Measurements from ENCODE around the gene TTC7B. TPM values are rescaled to one million over a fixed set of nuclear protein-coding genes. Genes with fewer than 3 reads are reported as not detected.

The TTC7B gene
- total and polyA plus RNA-seq, 9 of the 15 experiments (the other 6 are each of a cell fraction or from before 2014, with no cell fraction given) = 2.2 to 77.2 (median 36.7) TPM

GRCh38 chr14:90730206-90730766 is 85.9 kb downstream of the TTC7B start:
- CTCF ChIA-PET (ENCODE audit: low intra/inter-chr PET ratio) = no interaction called here
- no peak for FAIRE-seq

DNA sequence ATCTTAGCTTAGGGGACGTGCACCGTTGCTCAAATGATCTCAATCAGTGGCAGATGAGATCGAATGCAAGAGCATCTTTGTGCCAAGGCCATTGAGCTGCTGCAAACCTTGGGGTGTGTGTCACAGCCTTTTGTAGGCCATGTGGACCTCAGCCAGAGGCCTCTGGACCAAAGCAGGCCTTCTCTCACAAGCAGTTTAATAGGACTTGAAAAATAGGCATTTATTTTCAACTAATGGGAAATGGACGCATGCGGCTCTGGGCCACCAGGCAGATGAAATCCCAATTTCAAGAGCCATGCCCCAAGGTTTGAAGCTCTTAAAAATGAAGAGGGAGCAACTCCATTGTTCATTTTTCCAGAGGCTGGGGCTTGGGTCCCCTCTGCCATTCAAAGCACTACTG is 87.3 kb downstream of the TTC7B start:
- BruUV-seq (replicated peaks) = no TSS peak
- Histone ChIP-seq H3K4me2 (ENCODE audit: insufficient read depth, low read length) (no peak overlapping the region), H3K4me3 (no peak overlapping the region), H3K79me2 (ENCODE audit: control insufficient read depth, insufficient read depth, low read length) (no peaks in the 10 kb centered on the region), H4K20me1 (replicated peaks; ENCODE audit: control insufficient read depth, insufficient read depth, low read length) (no peaks in the 10 kb centered on the region), H2AFZ (ENCODE audit: low read depth, low read length) (no peak overlapping the region), H3K4me1 (replicated peaks in 1 of 2; ENCODE audit: control insufficient read depth in 2 of 2, insufficient read depth in 2 of 2, low read length in 2 of 2) (no peaks in the 10 kb centered on the region), H3K9me1 (ENCODE audit: control insufficient read depth, insufficient read depth, low read length) (no peaks in the 10 kb centered on the region), H3K9ac (ENCODE audit: insufficient read depth in 1 of 2, low read depth in 2 of 2, low read length in 2 of 2) (no peak overlapping the region), H3K27me3 (ENCODE audit: control insufficient read depth in 2 of 2, insufficient read depth in 2 of 2, low read length in 2 of 2) (no peaks in the 10 kb centered on the region), H3K27ac (ENCODE audit: extremely low read depth, low read depth, low read length) (no peak overlapping the region), H3K36me3 (ENCODE audit: control insufficient read depth, insufficient read depth, low read length) (peaks cover 12% of the 10 kb centered on the region; the same call in 2 of the 3 replicates), H3K9me3 (replicated peaks; ENCODE audit: control insufficient read depth, insufficient read depth, low read depth, low read length) (no peaks in the 10 kb centered on the region)
- ATAC-seq (no peak), DNase-seq (ENCODE audit: extremely low read depth in 1 of 4, low spot score in 3 of 4) (no peak), FAIRE-seq (no peak)
- WGBS (ENCODE audit: insufficient coverage, low coverage, missing lambda C conversion rate) = 85% methylated on average over 5 of the region's 5 CpGs
- intact Hi-C loops (cut with micrococcal nuclease) = no loop called here
- ChIA-PET CTCF (ENCODE audit: low intra/inter-chr PET ratio) (no interaction called here), POLR2A (interaction anchor here (1.1 kb wide), 1 partner anchor 11 kb away, joined by 3 read pairs; no protein-coding TSS in a partner anchor)
- no peak for TF ChIP-seq NFIX (CRISPR knock-in tag; IDR thresholded peaks at IDR 0.05; ENCODE audit: low read depth)
- no peak for TF ChIP-seq NR2C2 (CRISPR knock-in tag; IDR thresholded peaks at IDR 0.05)
- TF ChIP-seq NR2C2 (tag; IDR thresholded peaks at IDR 0.05) = no peak
- no peak for TF ChIP-seq NFATC3 (IDR thresholded peaks at IDR 0.05)
- TF ChIP-seq, protein P1, sequence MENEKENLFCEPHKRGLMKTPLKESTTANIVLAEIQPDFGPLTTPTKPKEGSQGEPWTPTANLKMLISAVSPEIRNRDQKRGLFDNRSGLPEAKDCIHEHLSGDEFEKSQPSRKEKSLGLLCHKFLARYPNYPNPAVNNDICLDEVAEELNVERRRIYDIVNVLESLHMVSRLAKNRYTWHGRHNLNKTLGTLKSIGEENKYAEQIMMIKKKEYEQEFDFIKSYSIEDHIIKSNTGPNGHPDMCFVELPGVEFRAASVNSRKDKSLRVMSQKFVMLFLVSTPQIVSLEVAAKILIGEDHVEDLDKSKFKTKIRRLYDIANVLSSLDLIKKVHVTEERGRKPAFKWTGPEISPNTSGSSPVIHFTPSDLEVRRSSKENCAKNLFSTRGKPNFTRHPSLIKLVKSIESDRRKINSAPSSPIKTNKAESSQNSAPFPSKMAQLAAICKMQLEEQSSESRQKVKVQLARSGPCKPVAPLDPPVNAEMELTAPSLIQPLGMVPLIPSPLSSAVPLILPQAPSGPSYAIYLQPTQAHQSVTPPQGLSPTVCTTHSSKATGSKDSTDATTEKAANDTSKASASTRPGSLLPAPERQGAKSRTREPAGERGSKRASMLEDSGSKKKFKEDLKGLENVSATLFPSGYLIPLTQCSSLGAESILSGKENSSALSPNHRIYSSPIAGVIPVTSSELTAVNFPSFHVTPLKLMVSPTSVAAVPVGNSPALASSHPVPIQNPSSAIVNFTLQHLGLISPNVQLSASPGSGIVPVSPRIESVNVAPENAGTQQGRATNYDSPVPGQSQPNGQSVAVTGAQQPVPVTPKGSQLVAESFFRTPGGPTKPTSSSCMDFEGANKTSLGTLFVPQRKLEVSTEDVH (IDR thresholded peaks at IDR 0.05; ENCODE audit: low read depth, partially characterized antibody) = no peak
- TF ChIP-seq SRF (CRISPR knock-in tag; IDR thresholded peaks at IDR 0.05) = no peak
- TF ChIP-seq PPARD (CRISPR knock-in tag; IDR thresholded peaks at IDR 0.05) = no peak
- no peak for TF ChIP-seq SETDB1 (IDR thresholded peaks at IDR 0.05; ENCODE audit: low read length)
- in situ Hi-C loops (cut with MboI) = no loop called here

More at GRCh38 chr14:90730206-90730766, 85.9 kb downstream of the TTC7B start:
- Histone ChIP-seq H3K9ac (ENCODE audit: insufficient read depth in 1 of 2, low read depth in 2 of 2, low read length in 2 of 2) (no peak overlapping the region), H3K4me3 (no peak overlapping the region), H3K79me2 (ENCODE audit: control insufficient read depth, insufficient read depth, low read length) (no peaks in the 10 kb centered on the region), H3K27ac (ENCODE audit: extremely low read depth, low read depth, low read length) (no peak overlapping the region), H3K9me3 (replicated peaks; ENCODE audit: control insufficient read depth, insufficient read depth, low read depth, low read length) (no peaks in the 10 kb centered on the region), H2AFZ (ENCODE audit: low read depth, low read length) (no peak overlapping the region), H3K36me3 (ENCODE audit: control insufficient read depth, insufficient read depth, low read length) (peaks cover 12% of the 10 kb centered on the region; the same call in 2 of the 3 replicates), H3K4me2 (ENCODE audit: insufficient read depth, low read length) (no peak overlapping the region), H3K4me1 (replicated peaks in 1 of 2; ENCODE audit: control insufficient read depth in 2 of 2, insufficient read depth in 2 of 2, low read length in 2 of 2) (no peaks in the 10 kb centered on the region), H3K9me1 (ENCODE audit: control insufficient read depth, insufficient read depth, low read length) (no peaks in the 10 kb centered on the region), H4K20me1 (replicated peaks; ENCODE audit: control insufficient read depth, insufficient read depth, low read length) (no peaks in the 10 kb centered on the region), H3K27me3 (ENCODE audit: control insufficient read depth in 2 of 2, insufficient read depth in 2 of 2, low read length in 2 of 2) (no peaks in the 10 kb centered on the region)
- POLR2A ChIA-PET = no interaction called here
- in situ Hi-C loops (cut with MboI) (no loop called here), intact Hi-C loops (cut with micrococcal nuclease) (no loop called here)
- TF ChIP-seq EZH2 (IDR thresholded peaks at IDR 0.05; ENCODE audit: borderline replicate concordance, low read depth, low read length) (no peak), NR1H2 (CRISPR knock-in tag; IDR thresholded peaks at IDR 0.05) (no peak), POLR2AphosphoS5 (IDR thresholded peaks at IDR 0.05; ENCODE audit: control insufficient read depth, insufficient read depth, low read depth, low read length) (no peak), CBX5 (IDR thresholded peaks at IDR 0.05; ENCODE audit: borderline replicate concordance, low read depth) (no peak), KLF6 (CRISPR knock-in tag; IDR thresholded peaks at IDR 0.05; ENCODE audit: borderline replicate concordance) (no peak), ZNF253 (CRISPR knock-in tag; conservative IDR thresholded peaks at IDR 0.05) (no peak), GTF2E2 (tag; IDR thresholded peaks at IDR 0.05) (no peak), EWSR1 (IDR thresholded peaks at IDR 0.05; ENCODE audit: borderline replicate concordance, low read depth, partially characterized antibody) (no peak), HNRNPLL (IDR thresholded peaks at IDR 0.05; ENCODE audit: low read depth, low read length, poor library complexity, severe bottlenecking) (no peak), SNRNP70 (optimal IDR thresholded peaks at IDR 0.05; ENCODE audit: low read depth, low read length) (no peak)
- ATAC-seq (no peak), DNase-seq (ENCODE audit: extremely low read depth in 1 of 4, low spot score in 3 of 4) (no peak)
- 93% methylated on average over 9 of the region's 9 CpGs for WGBS (ENCODE audit: insufficient coverage, low coverage, missing lambda C conversion rate)
- no TSS peak for BruUV-seq (replicated peaks)

All from K562 (cell line).